Stimulated activated CD4-positive, alpha-beta T cell treated with anti-CD3 and anti-CD28 coated beads, Interleukin-15, amount 100 ng/mL, for 24 hours (primary cell): Measurements from ENCODE around the gene TOR2A.

ENCODE experiments used
- DNase-seq: peaks from one replicate; pipeline ENCODE4 v3.0.0-alpha.2; 2020

TOR2A gene

DNA sequence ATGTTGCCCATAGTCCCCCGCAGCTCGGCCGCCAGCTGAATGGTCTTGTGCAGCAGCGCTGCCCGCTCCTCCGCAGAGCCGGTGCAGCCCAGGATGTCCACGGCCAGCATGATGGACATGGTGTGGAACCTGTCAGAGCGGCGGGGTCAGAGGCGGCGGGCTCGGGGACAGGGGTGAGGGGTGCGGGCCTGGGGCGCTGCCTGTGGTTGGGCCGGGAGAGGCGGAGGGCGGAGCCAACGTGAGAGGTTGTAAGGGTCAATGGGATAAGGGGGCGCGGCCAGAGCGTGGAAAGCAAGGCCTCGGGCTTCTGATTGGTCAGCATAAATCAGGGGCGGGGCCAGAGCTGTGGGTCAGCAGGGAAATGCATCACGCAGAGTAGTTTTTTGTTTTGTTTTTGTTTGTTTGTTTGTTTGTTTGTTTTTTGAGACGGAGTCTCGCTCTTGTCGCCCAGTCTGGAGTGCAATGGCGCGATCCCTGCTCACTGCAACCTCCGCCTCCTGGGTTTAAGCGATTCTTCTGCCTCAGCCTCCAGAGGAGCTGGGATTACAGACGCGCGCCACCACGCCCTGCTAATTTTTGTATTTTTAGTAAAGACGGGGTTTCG is 6.8 kb upstream of the TOR2A start:
- DNase-seq = no peak

DNA sequence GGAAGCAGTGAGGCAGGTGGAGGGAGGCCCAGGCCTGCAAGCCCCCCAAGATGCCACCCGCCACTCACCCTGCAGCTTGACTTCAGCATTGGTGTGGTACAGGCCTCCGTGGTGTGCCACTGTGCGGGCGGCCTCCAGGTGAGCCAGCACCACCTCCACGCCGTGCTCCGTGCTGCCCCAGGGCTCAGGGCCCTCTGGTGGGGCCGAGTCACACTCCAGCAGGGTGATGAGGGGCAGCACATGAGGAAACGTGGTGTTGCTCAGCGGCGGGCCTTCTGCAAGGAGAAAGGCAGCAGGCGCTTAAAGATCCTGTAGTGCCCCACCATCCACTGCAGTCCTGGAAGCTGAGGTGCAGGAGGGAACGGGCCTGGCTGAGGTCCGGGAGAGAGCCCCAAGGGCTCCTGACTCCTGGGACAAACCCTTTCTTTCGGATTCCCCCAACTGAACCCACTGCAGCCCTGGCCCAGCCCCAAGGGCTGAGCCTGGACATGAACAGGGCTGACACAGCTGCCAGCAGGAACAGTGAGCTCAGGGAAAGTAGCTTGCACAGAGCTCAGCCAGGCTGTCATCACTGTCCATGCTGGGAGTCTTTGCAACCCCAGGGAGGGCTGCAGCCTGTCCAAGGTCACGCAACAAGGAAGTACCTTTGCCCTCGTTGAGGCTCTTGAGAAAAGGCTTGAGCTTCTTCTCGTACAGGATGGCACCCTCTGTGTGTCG is 4.7 kb upstream of the TOR2A start:
- no peak for DNase-seq

GRCh38 chr9:127738666-127739065 is 3.6 kb upstream of the TOR2A start:
- DNase-seq = no peak

DNA sequence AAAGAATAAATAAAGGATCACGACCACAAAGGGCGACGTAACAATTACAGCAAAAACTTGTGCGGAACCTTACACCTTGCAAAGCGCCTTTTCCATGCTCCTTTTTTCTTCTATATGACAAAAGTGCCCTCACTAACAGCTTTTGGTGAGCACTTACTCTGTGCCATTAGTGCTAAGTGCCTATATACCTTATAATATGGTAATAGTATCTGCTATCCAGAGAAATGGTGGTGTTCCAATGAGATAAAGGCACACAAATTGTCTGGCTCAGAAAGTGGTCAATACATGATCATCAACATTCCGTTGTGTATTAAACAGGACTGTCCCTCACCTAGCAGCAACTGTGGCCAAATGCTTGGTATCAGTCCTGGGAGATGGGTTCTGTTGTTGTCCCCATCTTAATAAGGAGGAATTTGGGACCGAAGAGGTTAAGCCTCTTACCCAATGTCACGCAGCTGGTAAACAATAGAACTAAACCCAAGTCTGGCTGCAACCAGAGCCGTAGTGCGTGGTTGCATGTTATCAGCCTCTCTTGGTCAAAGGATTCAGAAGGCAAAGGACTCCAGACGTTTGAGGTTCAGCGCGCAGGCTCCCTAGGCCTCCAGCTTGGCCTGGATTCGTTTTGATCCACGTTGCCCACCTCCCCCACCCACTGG is 564 bp upstream of the TOR2A start:
- no peak for DNase-seq

DNA sequence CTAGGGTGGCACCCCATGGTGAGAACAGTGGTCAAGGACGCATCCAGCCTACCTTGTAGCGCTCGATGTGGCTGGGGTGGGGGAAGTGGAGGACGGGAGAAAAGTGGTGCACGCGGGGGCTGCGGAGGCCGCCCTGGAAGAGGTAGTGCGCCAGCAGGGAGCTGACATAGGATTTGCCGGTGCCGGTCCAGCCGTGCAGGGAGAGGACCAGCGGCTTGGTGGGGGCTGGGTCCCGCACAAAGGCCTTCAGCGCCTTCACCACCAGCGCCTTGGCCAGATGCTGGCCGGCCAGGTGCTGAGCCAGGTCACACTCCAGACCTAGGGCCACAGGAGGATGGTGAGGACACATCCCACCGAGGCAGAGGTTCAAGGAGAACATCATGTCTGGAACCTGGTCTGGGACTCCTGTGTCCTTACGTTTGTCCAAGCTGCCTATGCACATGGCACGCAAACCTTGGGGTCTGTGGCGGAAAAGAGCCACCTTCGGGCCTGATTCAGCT is 797 bp downstream of the TOR2A start:
- no peak for DNase-seq

DNA sequence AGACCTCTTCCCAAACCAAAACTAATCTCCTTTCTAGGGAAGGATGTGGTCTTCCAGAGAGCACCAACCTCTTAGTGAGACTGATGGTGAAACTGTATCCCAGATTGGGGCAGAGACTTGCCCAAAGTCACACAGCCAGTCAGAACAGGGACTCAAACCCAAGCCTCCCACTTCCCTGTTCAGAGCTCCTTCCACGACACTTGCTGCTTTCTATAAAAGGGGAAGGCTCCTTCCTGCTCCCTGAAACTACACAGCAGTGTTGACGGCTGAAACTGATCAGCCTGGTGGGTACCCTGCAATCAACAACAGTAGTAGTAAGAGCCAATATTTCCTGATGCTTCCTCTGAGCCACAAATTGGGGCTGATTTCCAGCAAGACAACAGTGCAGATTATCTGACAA is 1.5 kb downstream of the TOR2A start:
- no peak for DNase-seq

DNA sequence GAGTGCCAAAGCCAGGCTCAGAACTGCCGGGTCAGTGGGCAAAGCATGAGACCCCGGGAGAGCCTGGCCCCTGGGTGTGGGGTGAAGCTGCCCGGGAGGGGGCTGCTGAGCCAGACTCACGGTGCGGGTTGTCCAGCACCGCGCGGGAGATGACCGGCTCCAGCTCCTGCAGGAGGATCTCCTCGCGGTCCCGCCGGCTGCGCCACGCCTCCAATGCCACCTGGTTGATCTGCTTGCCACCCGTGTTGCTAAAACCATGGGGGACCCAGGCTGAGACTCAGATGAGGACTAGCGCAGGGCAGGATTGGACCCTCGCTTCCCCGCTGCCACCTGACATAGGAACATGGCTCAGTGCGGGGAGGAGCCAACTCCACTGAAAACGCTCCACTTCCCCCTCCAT is 2.6 kb downstream of the TOR2A start:
- DNase-seq = no peak

GRCh38 chr9:127731938-127732337 is 3.2 kb downstream of the TOR2A start:
- DNase-seq = no peak

DNA sequence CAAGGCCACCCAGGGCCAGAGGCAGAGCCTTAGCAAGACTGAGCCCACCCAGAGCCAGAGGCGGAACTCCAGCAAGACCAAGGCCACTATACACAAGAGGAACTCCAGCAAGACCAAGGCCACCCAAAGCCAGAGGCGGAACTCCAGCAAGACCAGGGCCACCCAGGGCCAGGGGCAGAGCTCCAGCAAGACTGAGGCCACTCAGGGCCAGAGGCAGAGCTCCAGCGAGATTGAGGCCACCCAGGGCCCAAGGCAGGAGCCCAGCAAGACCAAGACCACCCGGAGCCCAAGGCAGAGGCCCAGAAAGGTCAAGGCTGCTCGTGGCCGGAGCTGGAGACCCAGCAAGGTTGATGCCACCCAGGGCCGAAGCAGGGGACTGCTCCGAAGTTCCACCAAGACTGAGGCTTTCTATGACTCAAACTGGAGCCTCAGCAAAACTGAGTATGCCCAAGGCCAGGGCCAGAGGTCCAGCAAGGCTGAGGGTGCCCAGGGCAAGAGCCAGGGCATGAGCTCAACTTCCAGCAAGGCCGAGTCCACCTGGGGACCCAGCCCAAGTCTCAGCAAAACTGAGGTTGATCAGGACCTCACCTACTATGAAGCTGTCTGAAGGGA is 4.2 kb downstream of the TOR2A start:
- no peak for DNase-seq

DNA sequence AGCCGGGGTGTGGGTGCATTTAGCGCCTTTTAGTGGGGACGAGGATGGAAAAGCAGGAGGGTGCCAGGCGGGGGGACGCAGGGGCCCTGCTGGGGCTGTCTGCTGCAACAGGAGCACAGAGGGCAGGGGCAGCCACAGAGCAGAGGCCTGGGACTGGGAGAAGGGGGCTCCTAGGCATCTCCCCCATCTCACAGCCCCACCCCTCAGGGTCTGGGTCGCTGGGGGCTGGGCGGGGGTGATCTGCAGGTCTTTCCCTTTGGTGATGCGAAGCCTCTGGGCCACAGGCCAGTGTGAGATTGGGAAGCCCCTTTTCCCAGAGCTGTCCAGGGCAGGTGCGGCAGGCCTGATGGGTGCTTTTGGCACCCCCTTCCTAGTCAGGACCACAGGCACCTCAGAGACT is 4.8 kb downstream of the TOR2A start:
- no peak for DNase-seq

DNA sequence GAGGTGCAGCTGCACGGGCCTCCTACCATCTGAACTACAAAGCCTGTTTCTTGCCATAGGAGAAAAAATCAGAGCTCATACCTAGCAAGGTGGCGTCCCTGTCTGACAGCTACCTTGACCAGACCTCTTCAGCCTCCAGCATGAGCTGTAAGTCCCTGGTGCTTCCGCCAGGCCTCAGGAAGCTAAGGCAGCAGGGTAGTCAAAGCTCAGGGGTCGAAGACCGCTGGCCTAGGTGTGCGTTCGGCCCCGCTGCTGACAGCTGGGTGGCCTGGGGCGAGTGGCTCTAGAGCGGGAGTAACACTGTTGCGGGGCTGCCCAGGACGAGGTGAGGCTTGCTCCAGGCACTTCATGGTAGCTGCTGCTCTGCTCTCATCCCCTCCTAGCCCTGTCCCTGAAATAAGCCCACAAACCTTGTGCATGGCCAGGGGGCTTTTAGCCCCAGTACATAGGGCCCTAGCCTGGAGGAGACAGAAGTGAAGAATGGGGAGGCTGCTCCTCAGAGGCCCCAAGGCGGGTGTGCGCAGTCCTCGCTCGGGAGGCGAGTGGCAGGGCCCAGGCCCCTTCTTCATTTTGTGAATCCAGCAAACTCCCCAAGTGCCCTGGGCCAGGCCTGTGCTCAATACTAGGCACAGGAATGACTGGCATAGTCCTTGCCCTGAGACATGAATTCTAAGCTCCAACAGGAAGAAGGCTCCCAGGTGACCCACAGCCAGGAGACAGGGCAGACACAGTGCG is 5.4 kb downstream of the TOR2A start:
- no peak for DNase-seq

DNA sequence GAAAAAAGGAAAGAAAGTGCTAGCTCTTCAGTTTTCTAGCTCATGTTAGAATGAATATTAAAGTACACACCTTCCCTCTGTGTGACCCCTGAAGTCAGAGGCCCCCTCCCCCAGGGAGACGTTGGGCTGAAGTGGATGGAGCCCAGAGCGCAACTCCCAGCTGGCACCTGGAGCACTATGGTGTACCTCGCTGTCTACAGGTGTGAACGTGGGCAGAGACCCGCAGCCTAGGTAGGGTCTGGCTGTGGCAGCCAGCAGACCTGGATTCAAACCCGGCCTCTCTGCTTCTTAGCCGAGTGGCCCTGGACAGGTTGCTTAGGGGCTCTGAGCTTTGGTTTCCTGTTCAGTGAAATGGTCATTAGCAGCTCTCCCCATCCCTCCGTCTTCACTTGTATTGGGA is 6.3 kb downstream of the TOR2A start:
- DNase-seq = no peak

GRCh38 chr9:127726871-127727270 is 8.2 kb downstream of the TOR2A start:
- DNase-seq = no peak

DNA sequence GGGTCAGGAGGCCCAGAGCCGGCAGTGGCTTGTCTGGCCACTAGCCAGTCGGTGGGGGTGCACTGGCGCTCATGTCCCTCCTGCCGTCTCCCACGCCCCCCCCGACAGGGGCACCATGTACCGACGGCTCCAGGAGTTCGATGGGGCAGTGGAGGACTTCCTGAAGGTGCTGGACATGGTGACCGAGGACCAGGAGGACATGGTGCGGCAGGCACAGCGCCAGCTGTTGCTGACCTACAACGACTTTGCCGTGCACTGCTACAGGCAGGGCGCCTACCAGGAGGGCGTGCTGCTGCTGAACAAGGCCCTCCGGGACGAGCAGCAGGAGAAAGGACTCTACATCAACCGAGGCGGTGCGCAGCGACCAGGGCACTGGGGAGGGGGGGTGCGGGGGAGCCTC is 11.1 kb downstream of the TOR2A start:
- no peak for DNase-seq

GRCh38 chr9:127723444-127723843 is 11.7 kb downstream of the TOR2A start:
- no peak for DNase-seq

GRCh38 chr9:127723013-127723412 is 12.1 kb downstream of the TOR2A start:
- DNase-seq = no peak

DNA sequence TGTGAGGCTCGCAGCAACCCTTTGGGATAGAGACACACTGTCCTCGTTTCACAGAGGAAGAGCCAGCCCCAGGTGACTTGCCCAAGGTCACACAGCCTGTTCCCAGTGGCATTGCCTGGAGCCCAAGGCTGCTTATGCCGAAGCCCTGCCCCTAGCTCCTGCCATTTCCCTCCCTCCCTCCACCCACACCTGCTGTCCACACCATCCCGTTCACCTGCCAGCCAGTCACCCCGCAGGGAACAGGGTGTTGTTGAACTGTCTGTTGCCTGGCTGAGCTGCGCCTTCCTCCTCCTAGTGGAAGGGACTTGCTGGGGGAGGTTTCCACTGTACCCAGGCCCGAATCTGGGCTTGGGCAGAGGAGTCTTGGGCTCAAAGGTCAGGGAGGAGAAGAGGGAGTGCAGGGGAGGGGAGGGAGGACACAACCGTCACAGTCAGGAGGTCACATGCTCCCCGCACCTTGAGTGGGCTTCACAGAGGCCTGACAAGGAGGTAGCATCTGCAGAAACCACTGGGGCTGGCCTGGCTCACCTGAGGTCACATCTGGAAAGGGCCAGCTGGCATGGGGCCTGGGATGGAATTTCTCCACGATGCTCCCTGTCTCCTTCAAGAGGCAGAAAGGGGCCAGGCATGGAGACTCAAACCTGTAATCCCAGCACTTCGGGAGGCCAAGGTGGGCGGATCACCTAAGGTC is 12.9 kb downstream of the TOR2A start:
- DNase-seq = no peak

DNA sequence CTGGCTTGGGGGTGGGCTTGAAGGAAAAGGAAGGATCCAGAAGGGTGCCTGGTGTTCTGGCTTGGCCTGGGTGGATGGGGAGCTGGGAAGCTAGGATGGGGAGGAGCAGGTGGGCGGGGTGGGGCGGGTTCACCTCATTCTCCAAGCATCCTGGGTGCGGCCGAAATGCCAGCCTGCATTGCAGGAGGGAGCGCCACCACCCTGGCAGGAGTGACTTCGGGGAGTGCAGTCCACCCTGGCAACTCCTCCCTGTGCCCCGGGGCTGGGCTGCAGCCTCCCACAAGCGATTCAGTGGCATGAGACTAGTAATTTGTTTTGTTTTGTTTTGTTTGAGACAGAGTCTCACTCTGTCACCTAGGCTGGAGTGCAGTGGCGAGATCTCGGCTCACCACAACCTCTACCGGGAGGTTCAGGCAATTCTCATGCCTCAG is 13.7 kb downstream of the TOR2A start:
- no peak for DNase-seq

GRCh38 chr9:127720865-127721227 is 14.2 kb downstream of the TOR2A start:
- no peak for DNase-seq

GRCh38 chr9:127720031-127720864 is 14.8 kb downstream of the TOR2A start:
- no peak for DNase-seq

DNA sequence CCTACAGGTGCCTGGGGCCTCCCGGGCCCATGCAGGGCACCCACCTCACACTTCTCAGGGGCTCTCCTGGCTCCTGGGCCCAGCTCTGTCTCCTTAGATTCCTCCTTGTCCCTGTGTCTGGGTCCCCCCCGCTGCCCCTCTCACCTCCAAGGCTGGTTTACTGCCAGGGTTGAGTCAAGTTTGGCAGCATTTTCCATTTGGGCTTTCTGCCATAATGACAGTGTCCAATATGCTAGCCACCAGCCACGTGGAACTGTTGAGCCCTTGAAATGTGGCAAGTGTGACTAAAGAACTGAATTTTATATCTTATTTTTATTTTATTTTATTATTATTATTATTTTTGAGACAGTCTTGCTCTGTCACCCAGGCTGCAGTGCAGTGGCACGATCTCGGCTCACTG is 17.3 kb downstream of the TOR2A start:
- no peak for DNase-seq

DNA sequence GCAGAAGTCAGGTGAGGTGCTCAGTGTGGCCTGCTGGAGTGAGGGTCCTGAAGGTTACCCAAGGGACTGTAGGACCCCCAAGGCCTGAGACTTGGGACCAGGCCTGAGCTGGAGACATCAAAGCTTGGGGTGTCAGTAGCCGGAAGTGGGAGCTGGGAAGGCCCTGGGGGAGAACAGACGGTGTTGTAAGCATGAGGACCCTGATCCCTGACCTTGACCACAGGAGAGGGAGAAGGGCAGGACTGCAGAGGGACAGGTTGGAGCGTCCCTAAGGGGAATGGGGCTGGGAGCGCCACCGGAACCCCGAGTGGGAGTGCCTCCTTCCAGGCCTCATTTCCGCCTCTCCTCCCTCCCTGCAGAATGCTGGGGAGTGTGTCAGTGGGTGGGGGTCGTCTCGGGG is 18.7 kb downstream of the TOR2A start:
- DNase-seq = no peak
